ENCODE results near the gene GATA6.

The GATA6 gene

GRCh38 chr18:22243513-22243912 is 74.1 kb downstream of the GATA6 start:
- no peak for ATAC-seq
- no peak for DNase-seq

- DNase-seq (no peak), ATAC-seq (no peak)
Observed at GRCh38 chr18:22250026-22250425, 80.6 kb downstream of the GATA6 start.

- ATAC-seq (no peak), DNase-seq (no peak)
Observed at GRCh38 chr18:22250591-22250996, 81.2 kb downstream of the GATA6 start.

All from stimulated activated naive CD8-positive, alpha-beta T cell treated with anti-CD3 and anti-CD28 coated beads, Interleukin-15, Interleukin-2, amounts not matched to agents 100 U/mL and 50 U/mL, for 24 hours (primary cell).